ENCODE results near the gene DYNC1I1.

DYNC1I1 gene

GRCh38 chr7:95955748-95956147 lies 183.4 kb downstream of the DYNC1I1 start:
- DNase-seq: no peak
- Histone ChIP-seq H3K36me3 (no peaks in the 10 kb centered on the region), H3K4me3 (ENCODE audit: low read depth, low read length) (no peak overlapping the region), H3K4me1 (no peaks in the 10 kb centered on the region), H3K9me3 (no peaks in the 10 kb centered on the region), H3K27me3 (no peaks in the 10 kb centered on the region)
- TF ChIP-seq CTCF (IDR thresholded peaks at IDR 0.05; ENCODE audit: low read depth, low read length): no peak

DNA sequence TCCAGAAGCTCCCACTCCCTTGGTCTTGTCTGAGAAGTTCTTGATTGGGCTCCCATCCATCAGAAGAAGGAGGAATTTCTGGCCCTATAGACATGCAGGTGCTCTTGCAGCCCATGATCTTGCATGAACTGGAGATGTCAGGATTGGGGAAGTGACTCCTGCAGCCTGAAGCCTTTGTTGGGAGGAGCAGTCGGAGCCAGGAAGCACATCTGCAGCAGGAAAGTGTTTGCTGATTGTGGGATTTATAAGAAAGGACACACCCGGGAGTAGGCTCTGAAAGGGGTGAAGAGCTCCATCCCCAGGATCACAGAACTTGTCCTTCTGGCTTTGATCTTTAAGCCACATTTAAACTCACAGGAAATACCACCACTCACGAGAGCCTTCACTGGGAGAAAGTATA lies 185.2 kb downstream of the DYNC1I1 start:
- no peaks in the 10 kb centered on the region for H3K36me3 ChIP-seq
- no peak for TF ChIP-seq CTCF (IDR thresholded peaks at IDR 0.05; ENCODE audit: low read depth, low read length)
- H3K27me3 ChIP-seq: no peaks in the 10 kb centered on the region
- no peak for DNase-seq
- no peaks in the 10 kb centered on the region for H3K4me1 ChIP-seq
- no peaks in the 10 kb centered on the region for H3K9me3 ChIP-seq
- H3K4me3 ChIP-seq (ENCODE audit: low read depth, low read length): no peak overlapping the region

GRCh38 chr7:95960706-95961244 lies 188.4 kb downstream of the DYNC1I1 start:
- no peak for DNase-seq
- Histone ChIP-seq H3K4me3 (ENCODE audit: low read depth, low read length) (no peak overlapping the region), H3K9me3 (no peaks in the 10 kb centered on the region), H3K36me3 (no peaks in the 10 kb centered on the region), H3K4me1 (no peaks in the 10 kb centered on the region), H3K27me3 (no peaks in the 10 kb centered on the region)
- TF ChIP-seq CTCF (IDR thresholded peaks at IDR 0.05; ENCODE audit: low read depth, low read length): no peak

- Histone ChIP-seq H3K4me1 (no peaks in the 10 kb centered on the region), H3K36me3 (no peaks in the 10 kb centered on the region), H3K9me3 (no peaks in the 10 kb centered on the region), H3K27me3 (no peaks in the 10 kb centered on the region), H3K4me3 (ENCODE audit: low read depth, low read length) (no peak overlapping the region)
- no peak for TF ChIP-seq CTCF (IDR thresholded peaks at IDR 0.05; ENCODE audit: low read depth, low read length)
- no peak for DNase-seq
Observed at GRCh38 chr7:95963446-95963990, 191.2 kb downstream of the DYNC1I1 start.

DNA sequence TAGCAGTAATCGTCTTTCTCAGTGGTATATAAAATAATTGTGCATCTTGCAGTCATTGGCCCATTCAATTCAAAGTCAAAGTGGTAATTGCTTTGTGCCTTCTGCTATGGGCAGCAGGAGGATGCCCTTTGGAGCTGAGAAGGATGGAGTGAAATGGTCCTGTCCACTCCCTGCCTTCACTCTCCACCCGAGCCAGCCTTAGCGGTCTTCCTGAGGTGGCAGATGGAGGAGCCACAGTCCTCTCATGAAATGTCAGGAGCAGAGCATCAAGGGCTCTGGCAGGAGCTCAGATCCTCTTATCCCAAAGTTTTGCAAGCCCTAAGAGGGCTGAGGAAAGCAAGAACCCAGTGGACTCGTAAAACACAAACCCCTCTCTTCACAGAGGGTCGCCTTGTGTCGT lies 199.4 kb downstream of the DYNC1I1 start:
- no peaks in the 10 kb centered on the region for H3K36me3 ChIP-seq
- no peaks in the 10 kb centered on the region for H3K4me1 ChIP-seq
- H3K27me3 ChIP-seq: no peaks in the 10 kb centered on the region
- H3K4me3 ChIP-seq (ENCODE audit: low read depth, low read length): no peak overlapping the region
- DNase-seq: no peak
- H3K9me3 ChIP-seq: no peaks in the 10 kb centered on the region
- no peak for TF ChIP-seq CTCF (IDR thresholded peaks at IDR 0.05; ENCODE audit: low read depth, low read length)

GRCh38 chr7:95972523-95972922 lies 200.2 kb downstream of the DYNC1I1 start:
- DNase-seq: no peak
- H3K27me3 ChIP-seq: no peaks in the 10 kb centered on the region
- TF ChIP-seq CTCF (IDR thresholded peaks at IDR 0.05; ENCODE audit: low read depth, low read length): no peak
- no peaks in the 10 kb centered on the region for H3K9me3 ChIP-seq
- no peaks in the 10 kb centered on the region for H3K4me1 ChIP-seq
- H3K36me3 ChIP-seq: no peaks in the 10 kb centered on the region
- H3K4me3 ChIP-seq (ENCODE audit: low read depth, low read length): no peak overlapping the region

Measured in BE2C (cell line).